Liver (tissue), 9 donors: ENCODE data around the gene LYSMD3. TPM values are rescaled to one million over a fixed set of nuclear protein-coding genes. Genes with fewer than 3 reads are reported as not detected.

Source experiments
- DNase-seq: peaks from one replicate; pipeline ENCODE4 v3.0.0-alpha.2; 2017; ENCODE audit warnings: low spot score
- H3K27ac ChIP-seq, 2 donors: one replicate each; pipeline ENCODE4 v1.7.0; 2013; ENCODE audit warnings: inconsistent platforms in 2 of 2, low read length in 2 of 2, control low read depth in 1 of 2, low read depth in 1 of 2, mild to moderate bottlenecking in 1 of 2
- H3K27me3 ChIP-seq, 4 donors: one replicate each; pipeline versions ENCODE4 v1.6.1 to v1.7.0; 2013; ENCODE audit warnings: low read length in 3 of 4, inconsistent platforms in 1 of 4, mild to moderate bottlenecking in 1 of 4, moderate library complexity in 1 of 4; ENCODE audit not compliant: control insufficient read depth in 4 of 4, insufficient read depth in 4 of 4
- H3K36me3 ChIP-seq, 4 donors: one replicate each; pipeline versions ENCODE4 v1.6.1 to v1.7.0; 2013; ENCODE audit warnings: low read length in 3 of 4, mild to moderate bottlenecking in 3 of 4, low read depth in 1 of 4, moderate library complexity in 1 of 4; ENCODE audit not compliant: control insufficient read depth in 4 of 4, insufficient read depth in 3 of 4
- H3K4me1 ChIP-seq, 4 donors: one replicate each; pipeline versions ENCODE4 v1.6.1 to v1.7.0; 2013; ENCODE audit warnings: low read length in 3 of 4, mild to moderate bottlenecking in 3 of 4, moderate library complexity in 1 of 4; ENCODE audit not compliant: control insufficient read depth in 4 of 4, insufficient read depth in 4 of 4
- H3K4me3 ChIP-seq, 3 donors: one replicate each; pipeline versions ENCODE4 v1.6.1 to v1.7.0; 2013; ENCODE audit warnings: low read length in 3 of 3, control low read depth in 1 of 3, low read depth in 1 of 3, mild to moderate bottlenecking in 1 of 3
- H3K9ac ChIP-seq, 2 donors: one replicate each; pipeline ENCODE4 v1.7.0; 2013; ENCODE audit warnings: low read length in 2 of 2, mild to moderate bottlenecking in 2 of 2, moderate library complexity in 2 of 2, control low read depth in 1 of 2, low read depth in 1 of 2
- H3K9me3 ChIP-seq, 4 donors: one replicate each; pipeline versions ENCODE4 v1.6.1 to v1.7.0; 2013; ENCODE audit warnings: low read length in 3 of 4; ENCODE audit not compliant: control insufficient read depth in 4 of 4
- EGR1 ChIP-seq, 2 donors: IDR thresholded peaks; 2 replicates each; pipeline ENCODE4 v1.6.1; 2016 to 2018; ENCODE audit warnings: antibody characterized with exemption in 2 of 2, low read depth in 2 of 2
- FOXA1 ChIP-seq: IDR thresholded peaks from 2 replicates; pipeline ENCODE4 v1.6.1; 2016; ENCODE audit warnings: antibody characterized with exemption
- FOXA2 ChIP-seq: IDR thresholded peaks from 2 replicates; pipeline ENCODE4 v1.6.1; 2016; ENCODE audit warnings: antibody characterized with exemption
- HNF4A ChIP-seq, 2 donors: conservative IDR thresholded peaks; 2 replicates each; pipeline ENCODE4 v1.6.1; 2016; ENCODE audit warnings: antibody characterized with exemption in 2 of 2, mild to moderate bottlenecking in 2 of 2
- HNF4G ChIP-seq: IDR thresholded peaks from 2 replicates; pipeline ENCODE4 v1.6.1; 2016; ENCODE audit warnings: antibody characterized with exemption
- JUND ChIP-seq, 2 donors: IDR thresholded peaks; 2 replicates each; pipeline ENCODE4 v1.6.1; 2016; ENCODE audit warnings: antibody characterized with exemption in 2 of 2
- MAX ChIP-seq: IDR thresholded peaks from 2 replicates; pipeline ENCODE4 v1.6.1; 2016; ENCODE audit warnings: antibody characterized with exemption
- NR2F2 ChIP-seq: IDR thresholded peaks from 2 replicates; pipeline ENCODE4 v1.6.1; 2016; ENCODE audit warnings: antibody characterized with exemption
- RAD21 ChIP-seq, 2 donors: IDR thresholded peaks; 2 replicates each; pipeline ENCODE4 v1.6.1; 2016; ENCODE audit warnings: antibody characterized with exemption in 2 of 2, mild to moderate bottlenecking in 2 of 2
- RXRA ChIP-seq, 2 donors: IDR thresholded peaks; 2 replicates each; pipeline ENCODE4 v1.6.1; 2017 to 2018; ENCODE audit warnings: antibody characterized with exemption in 2 of 2, mild to moderate bottlenecking in 1 of 2
- SP1 ChIP-seq: IDR thresholded peaks from 2 replicates; pipeline ENCODE4 v1.6.1; 2018; ENCODE audit warnings: antibody characterized with exemption, mild to moderate bottlenecking
- TAF1 ChIP-seq: conservative IDR thresholded peaks from 2 replicates; pipeline ENCODE4 v1.6.1; 2016; ENCODE audit warnings: antibody characterized with exemption, mild to moderate bottlenecking
- ZBTB33 ChIP-seq: IDR thresholded peaks from 2 replicates; pipeline ENCODE4 v1.6.1; 2016; ENCODE audit warnings: antibody characterized with exemption
- whole genome bisulfite sequencing: extraction: QIAGEN DNeasy Blood & Tissue Kit; methylation state at CpG from one replicate; pipeline ENCODE4 v1.1.7; 2013; 5-methylcytosine and 5-hydroxymethylcytosine counted together
- polyA plus RNA-seq, 2 donors: library from polyadenylated mRNA; stranded (reverse) in 1 of 2; unstranded in 1 of 2; fragments of 200-250 nt in 1 of 2; fragments of >200 nt in 1 of 2; fragmentation: Nextera tagmentation in 1 of 2; extraction: Ambion mirVana in 1 of 2; gene quantifications; one replicate each; pipeline versions ENCODE4 v1.2.1 to v1.2.3, GENCODE V29; 2013 to 2015
- total RNA-seq, 2 donors: library from RNA; depleted of rRNA; stranded (reverse); fragments of >200 nt; gene quantifications; one replicate each; pipeline ENCODE4 v1.2.3, GENCODE V29; 2014
- TF ChIP-seq, protein P1 (sequence below): IDR thresholded peaks from 2 replicates; pipeline ENCODE4 v1.6.1; 2016; ENCODE audit warnings: antibody characterized with exemption, mild to moderate bottlenecking
- TF ChIP-seq, protein P2 (sequence below): IDR thresholded peaks from 2 replicates; pipeline ENCODE4 v1.6.1; 2016; ENCODE audit warnings: antibody characterized with exemption
- donor health status: healthy.
- donor health status: healthy.
- donor health status: healthy.
- donor health status: healthy.
- donor health status: healthy.

LYSMD3 gene
- total and polyA plus RNA-seq, 4 donors, result 8.8 to 23.6 (median 11.0) TPM

GRCh38 chr5:90476391-90476790, 53.0 kb downstream of the LYSMD3 start:
- Histone ChIP-seq H3K9me3 (no peaks in the 10 kb centered on the region), H3K36me3 (no peaks in the 10 kb centered on the region), H3K27ac (no peak overlapping the region), H3K4me3 (no peak overlapping the region), H3K27me3 (no peaks in the 10 kb centered on the region), H3K4me1 (peaks cover 0 to 31% (median 16%) of the 10 kb centered on the region in 4 donors), H3K9ac (no peak overlapping the region)
- DNase-seq, result no peak
- TF ChIP-seq, protein P1, sequence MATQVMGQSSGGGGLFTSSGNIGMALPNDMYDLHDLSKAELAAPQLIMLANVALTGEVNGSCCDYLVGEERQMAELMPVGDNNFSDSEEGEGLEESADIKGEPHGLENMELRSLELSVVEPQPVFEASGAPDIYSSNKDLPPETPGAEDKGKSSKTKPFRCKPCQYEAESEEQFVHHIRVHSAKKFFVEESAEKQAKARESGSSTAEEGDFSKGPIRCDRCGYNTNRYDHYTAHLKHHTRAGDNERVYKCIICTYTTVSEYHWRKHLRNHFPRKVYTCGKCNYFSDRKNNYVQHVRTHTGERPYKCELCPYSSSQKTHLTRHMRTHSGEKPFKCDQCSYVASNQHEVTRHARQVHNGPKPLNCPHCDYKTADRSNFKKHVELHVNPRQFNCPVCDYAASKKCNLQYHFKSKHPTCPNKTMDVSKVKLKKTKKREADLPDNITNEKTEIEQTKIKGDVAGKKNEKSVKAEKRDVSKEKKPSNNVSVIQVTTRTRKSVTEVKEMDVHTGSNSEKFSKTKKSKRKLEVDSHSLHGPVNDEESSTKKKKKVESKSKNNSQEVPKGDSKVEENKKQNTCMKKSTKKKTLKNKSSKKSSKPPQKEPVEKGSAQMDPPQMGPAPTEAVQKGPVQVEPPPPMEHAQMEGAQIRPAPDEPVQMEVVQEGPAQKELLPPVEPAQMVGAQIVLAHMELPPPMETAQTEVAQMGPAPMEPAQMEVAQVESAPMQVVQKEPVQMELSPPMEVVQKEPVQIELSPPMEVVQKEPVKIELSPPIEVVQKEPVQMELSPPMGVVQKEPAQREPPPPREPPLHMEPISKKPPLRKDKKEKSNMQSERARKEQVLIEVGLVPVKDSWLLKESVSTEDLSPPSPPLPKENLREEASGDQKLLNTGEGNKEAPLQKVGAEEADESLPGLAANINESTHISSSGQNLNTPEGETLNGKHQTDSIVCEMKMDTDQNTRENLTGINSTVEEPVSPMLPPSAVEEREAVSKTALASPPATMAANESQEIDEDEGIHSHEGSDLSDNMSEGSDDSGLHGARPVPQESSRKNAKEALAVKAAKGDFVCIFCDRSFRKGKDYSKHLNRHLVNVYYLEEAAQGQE, result no peak
- TF ChIP-seq HNF4G (no peak), RAD21 (IDR thresholded peaks at IDR 0.05) (no peak), JUND (IDR thresholded peaks at IDR 0.05) (no peak), SP1 (no peak), TAF1 (no peak), RXRA (IDR thresholded peaks at IDR 0.05) (no peak), FOXA2 (no peak), ZBTB33 (no peak), MAX (no peak), EGR1 (IDR thresholded peaks at IDR 0.05; ENCODE audit: low read depth in 2 of 2) (no peak), FOXA1 (no peak)
- TF ChIP-seq, protein P2, sequence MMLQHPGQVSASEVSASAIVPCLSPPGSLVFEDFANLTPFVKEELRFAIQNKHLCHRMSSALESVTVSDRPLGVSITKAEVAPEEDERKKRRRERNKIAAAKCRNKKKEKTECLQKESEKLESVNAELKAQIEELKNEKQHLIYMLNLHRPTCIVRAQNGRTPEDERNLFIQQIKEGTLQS, result no peak
- 85% methylated on average over 3 of the region's 3 CpGs for WGBS

GRCh38 chr5:90475436-90475980, 53.9 kb downstream of the LYSMD3 start:
- Histone ChIP-seq H3K9ac (no peak overlapping the region), H3K36me3 (no peaks in the 10 kb centered on the region), H3K4me1 (peaks cover 0 to 31% (median 16%) of the 10 kb centered on the region in 4 donors), H3K4me3 (no peak overlapping the region), H3K27ac (no peak overlapping the region), H3K27me3 (no peaks in the 10 kb centered on the region), H3K9me3 (no peaks in the 10 kb centered on the region)
- DNase-seq, result no peak
- no peak for TF ChIP-seq FOXA2
- no peak for TF ChIP-seq NR2F2
- TF ChIP-seq JUND (IDR thresholded peaks at IDR 0.05), result no peak
- no peak for TF ChIP-seq HNF4A (conservative IDR thresholded peaks at IDR 0.05)
- 81% methylated on average over 17 of the region's 17 CpGs for WGBS
